ENCODE measurements around the gene BTBD19. TPM values are rescaled to one million over a fixed set of nuclear protein-coding genes. Genes with fewer than 3 reads are reported as not detected.
A peak's percentile ranks its signal among the peaks of the same experiment; 100 is the strongest.

BTBD19 gene
- total and polyA plus RNA-seq, 9 of the 15 experiments (the other 6 are each of a cell fraction or from before 2014, with no cell fraction given), result 0.22 to 2.0 (median 0.95) TPM

- TF ChIP-seq MGA (IDR thresholded peaks at IDR 0.05) (peak; percentile 46), MAZ (CRISPR knock-in tag; conservative IDR thresholded peaks at IDR 0.05 in 1 of 2, IDR thresholded peaks at IDR 0.05 in 1 of 2) (no peak), ZNF165 (CRISPR knock-in tag; IDR thresholded peaks at IDR 0.05; ENCODE audit: borderline replicate concordance) (no peak), ZNF785 (CRISPR knock-in tag; IDR thresholded peaks at IDR 0.05) (no peak), HIVEP1 (CRISPR knock-in tag; IDR thresholded peaks at IDR 0.05) (no peak), PKNOX1 (IDR thresholded peaks at IDR 0.05) (peak; percentile 28; the same call in 1 of the 2 replicates), FOSL1 (tag; conservative IDR thresholded peaks at IDR 0.05) (peak; percentile 90), BACH1 (tag; IDR thresholded peaks at IDR 0.05) (0 out of 2 replicates have a peak, but pooled peaks have one; percentile 59), MEIS2 (IDR thresholded peaks at IDR 0.05; ENCODE audit: partially characterized antibody) (peak; percentile 2), DPF2 (IDR thresholded peaks at IDR 0.05) (0 out of 2 replicates have a peak, but pooled peaks have one; percentile 55), FOXP1 (CRISPR knock-in tag; IDR thresholded peaks at IDR 0.05) (no peak), RUNX1 (IDR thresholded peaks at IDR 0.05; ENCODE audit: low read depth) (no peak)
These were observed 54.6 kb downstream of the BTBD19 start (continued) for GRCh38 chr1:44862829-44863401.

All from K562 (cell line).